HepG2 (cell line): ENCODE measurements around the gene RBM15B. TPM values are rescaled to one million over a fixed set of nuclear protein-coding genes. Genes with fewer than 3 reads are reported as not detected.

Experiments used
- CHD2 ChIP-seq: IDR thresholded peaks from 2 replicates; pipeline ENCODE4 v1.6.1; 2011; ENCODE audit warnings: low read depth, low read length, improper control_type of control experiment
- CREBL2 ChIP-seq: sonication (generic); formaldehyde crosslinking; IDR thresholded peaks from 2 replicates; pipeline ENCODE4 v1.8.1; 2023; ENCODE audit warnings: missing genetic modification reagents, mild to moderate bottlenecking, borderline replicate concordance
- GLI4 ChIP-seq: sonication (generic); formaldehyde crosslinking; IDR thresholded peaks from 2 replicates; pipeline ENCODE4 v1.5.1; 2020; ENCODE audit warnings: missing genetic modification reagents, mild to moderate bottlenecking, moderate library complexity, borderline replicate concordance
- HNF1B ChIP-seq: sonication (generic); formaldehyde crosslinking; IDR thresholded peaks from 2 replicates; pipeline ENCODE4 v1.5.1; 2020; ENCODE audit warnings: mild to moderate bottlenecking, moderate library complexity, missing genetic modification reagents
- ISX ChIP-seq: sonication (generic); formaldehyde crosslinking; conservative IDR thresholded peaks from 2 replicates; pipeline ENCODE4 v1.5.0; 2020; ENCODE audit warnings: missing genetic modification reagents
- KLF16 ChIP-seq, 2 experiments: sonication (generic) in 1 of 2; formaldehyde crosslinking in 1 of 2; IDR thresholded peaks; 2 replicates each; pipeline versions ENCODE4 v1.6.1 to v1.8.0; 2016 to 2023; ENCODE audit warnings: missing genetic modification reagents in 2 of 2, missing compliant biosample characterization in 1 of 2
- MYC ChIP-seq: sonication (generic); formaldehyde crosslinking; IDR thresholded peaks from 2 replicates; pipeline ENCODE4 v1.9.0; 2021; ENCODE audit warnings: missing genetic modification reagents, borderline replicate concordance
- POLR2AphosphoS2 ChIP-seq: IDR thresholded peaks from 2 replicates; pipeline ENCODE4 v1.6.1; 2011; ENCODE audit warnings: low read depth, low read length, improper control_type of control experiment
- RBFOX2 ChIP-seq: fragments of 200-400 bp; formaldehyde crosslinking; IDR thresholded peaks from 2 replicates; pipeline ENCODE4 v1.6.1; 2017; ENCODE audit warnings: low read depth, mild to moderate bottlenecking, low read length
- RFXANK ChIP-seq: IDR thresholded peaks from 2 replicates; pipeline ENCODE4 v1.6.1; 2016
- SAFB2 ChIP-seq: sonication (generic); formaldehyde crosslinking; IDR thresholded peaks from 2 replicates; pipeline ENCODE4 v1.5.1; 2020; ENCODE audit warnings: missing genetic modification reagents, low read depth, mild to moderate bottlenecking, borderline replicate concordance
- THAP9 ChIP-seq: sonication (generic); formaldehyde crosslinking; IDR thresholded peaks from 2 replicates; pipeline ENCODE4; 2020; ENCODE audit warnings: missing genetic modification reagents, mild to moderate bottlenecking, borderline replicate concordance
- ZHX1 ChIP-seq: sonication (generic); formaldehyde crosslinking; IDR thresholded peaks from 2 replicates; pipeline ENCODE4 v1.8.1; 2022; ENCODE audit warnings: low read depth, mild to moderate bottlenecking, missing genetic modification reagents
- ZMYM3 ChIP-seq: sonication (generic); formaldehyde crosslinking; IDR thresholded peaks from 2 replicates; pipeline ENCODE4 v1.5.1; 2020; ENCODE audit warnings: mild to moderate bottlenecking, missing genetic modification reagents
- ZNF34 ChIP-seq: sonication (generic); formaldehyde crosslinking; IDR thresholded peaks from 2 replicates; pipeline ENCODE4 v1.4.0; 2020; ENCODE audit warnings: mild to moderate bottlenecking, missing genetic modification reagents, borderline replicate concordance
- ZNF558 ChIP-seq: sonication (generic); formaldehyde crosslinking; IDR thresholded peaks from 2 replicates; pipeline ENCODE4 v1.9.0; 2022; ENCODE audit warnings: mild to moderate bottlenecking, missing genetic modification reagents, borderline replicate concordance
- ZNF577 ChIP-seq: sonication (generic); formaldehyde crosslinking; IDR thresholded peaks from 2 replicates; pipeline ENCODE4 v1.4.0; 2020; ENCODE audit warnings: mild to moderate bottlenecking, low read depth, missing genetic modification reagents, borderline replicate concordance
- ZNF75D ChIP-seq: sonication (generic); formaldehyde crosslinking; IDR thresholded peaks from 2 replicates; pipeline ENCODE4 v1.8.1; 2023; ENCODE audit warnings: missing genetic modification reagents, mild to moderate bottlenecking, borderline replicate concordance
- ZNF775 ChIP-seq: sonication (generic); formaldehyde crosslinking; IDR thresholded peaks from 2 replicates; pipeline ENCODE4 v1.4.0; 2020; ENCODE audit warnings: missing genetic modification reagents, mild to moderate bottlenecking, moderate library complexity, borderline replicate concordance
- ZNF841 ChIP-seq: sonication (generic); formaldehyde crosslinking; IDR thresholded peaks from 2 replicates; pipeline ENCODE4 v1.8.1; 2023; ENCODE audit warnings: missing genetic modification reagents, borderline replicate concordance
- ZNF878 ChIP-seq: sonication (generic); formaldehyde crosslinking; IDR thresholded peaks from 2 replicates; pipeline ENCODE4 v1.8.1; 2023; ENCODE audit warnings: mild to moderate bottlenecking, missing genetic modification reagents, moderate library complexity
- polyA plus RNA-seq, 8 experiments: library from polyadenylated mRNA; depleted of rRNA in 3 of 8; stranded (reverse) in 7 of 8; unstranded in 1 of 8; fragments of >200 nt; fragmentation: Illumina TruSeq in 4 of 8; extraction: Trizol in 4 of 8; gene quantifications; 2 replicates each; pipeline versions ENCODE4 v1.2.1 to v1.2.3, GENCODE V29; 2011 to 2016; ENCODE audit warnings: low read depth in 4 of 8, missing spikeins in 1 of 8, mixed read lengths in 1 of 8; ENCODE audit not compliant: insufficient read depth in 1 of 8
- total RNA-seq, 5 experiments: library from RNA; depleted of rRNA; stranded (reverse); fragments of >200 nt; fragmentation: Illumina TruSeq; extraction: Trizol; gene quantifications; 2 replicates each; pipeline ENCODE4 v1.2.3, GENCODE V29; 2016; ENCODE audit warnings: low read depth in 1 of 5

RBM15B gene
- total and polyA plus RNA-seq, 2 of the 13 experiments (the other 11 are each of a cell fraction or from before 2014, with no cell fraction given): 8.2 to 19.3 TPM

GRCh38 chr3:51384726-51385473 lies 6.2 kb upstream of the RBM15B start, which contains the start of gene MANF (continued):
- TF ChIP-seq HNF1B (CRISPR knock-in tag) (peak; percentile 82), ZNF775 (CRISPR knock-in tag) (no peak), GLI4 (CRISPR knock-in tag) (0 out of 2 replicates have a peak, but pooled peaks have one; percentile 52), MYC (peak; percentile 83), ZNF577 (CRISPR knock-in tag) (no peak), ZNF558 (CRISPR knock-in tag) (peak; percentile 81; the same call in 1 of the 2 replicates), CHD2 (peak; percentile 46; the same call in 1 of the 2 replicates), KLF16 (CRISPR knock-in tag; IDR thresholded peaks at IDR 0.05) (no peak), ZNF75D (CRISPR knock-in tag) (no peak), ZHX1 (CRISPR knock-in tag) (no peak), THAP9 (CRISPR knock-in tag) (peak; percentile 96; the same call in 1 of the 2 replicates), ISX (no peak), ZNF878 (CRISPR knock-in tag) (peak; percentile 81), ZNF841 (no peak), POLR2AphosphoS2 (no peak), ZNF34 (CRISPR knock-in tag) (0 out of 2 replicates have a peak, but pooled peaks have one; percentile 63), ZMYM3 (CRISPR knock-in tag) (0 out of 2 replicates have a peak, but pooled peaks have one; percentile 20), SAFB2 (no peak), RFXANK (CRISPR knock-in tag) (peak; percentile 65; the same call in 1 of the 2 replicates), CREBL2 (CRISPR knock-in tag) (peak; percentile 73; the same call in 1 of the 2 replicates), RBFOX2 (peak; percentile 92)
